ENCODE data around the gene DOCK3. TPM values are rescaled to one million over a fixed set of nuclear protein-coding genes. Genes with fewer than 3 reads are reported as not detected.

The DOCK3 gene
- total RNA-seq, 1 donor from 2014 or later = under 0.01 TPM

DNA sequence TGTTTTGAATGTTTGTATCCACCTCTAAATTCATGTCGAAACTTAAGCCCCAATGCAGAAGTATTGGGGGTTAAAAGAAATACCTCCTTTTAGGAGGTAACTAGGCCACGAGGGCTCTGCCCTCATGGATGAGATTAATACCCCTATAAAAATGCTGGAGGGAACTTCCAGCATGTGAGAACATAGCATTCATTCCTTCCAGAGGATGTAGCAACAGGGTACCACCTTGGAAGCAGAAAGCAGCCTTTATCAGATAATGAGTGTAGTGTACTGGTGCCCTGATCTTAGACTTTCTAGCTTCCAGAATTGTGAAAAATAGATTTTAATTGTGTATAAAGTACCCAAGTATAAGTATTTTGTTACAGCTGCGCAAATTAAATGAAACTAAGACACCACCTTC lies 356.9 kb downstream of the DOCK3 start:
- H3K36me3 ChIP-seq (ENCODE audit: control insufficient read depth, insufficient read depth, low read length) = no peaks in the 10 kb centered on the region
- FAIRE-seq = no peak
- H3K27me3 ChIP-seq (ENCODE audit: control insufficient read depth, insufficient read depth, low read length) = no peaks in the 10 kb centered on the region
- TF ChIP-seq, protein P1, sequence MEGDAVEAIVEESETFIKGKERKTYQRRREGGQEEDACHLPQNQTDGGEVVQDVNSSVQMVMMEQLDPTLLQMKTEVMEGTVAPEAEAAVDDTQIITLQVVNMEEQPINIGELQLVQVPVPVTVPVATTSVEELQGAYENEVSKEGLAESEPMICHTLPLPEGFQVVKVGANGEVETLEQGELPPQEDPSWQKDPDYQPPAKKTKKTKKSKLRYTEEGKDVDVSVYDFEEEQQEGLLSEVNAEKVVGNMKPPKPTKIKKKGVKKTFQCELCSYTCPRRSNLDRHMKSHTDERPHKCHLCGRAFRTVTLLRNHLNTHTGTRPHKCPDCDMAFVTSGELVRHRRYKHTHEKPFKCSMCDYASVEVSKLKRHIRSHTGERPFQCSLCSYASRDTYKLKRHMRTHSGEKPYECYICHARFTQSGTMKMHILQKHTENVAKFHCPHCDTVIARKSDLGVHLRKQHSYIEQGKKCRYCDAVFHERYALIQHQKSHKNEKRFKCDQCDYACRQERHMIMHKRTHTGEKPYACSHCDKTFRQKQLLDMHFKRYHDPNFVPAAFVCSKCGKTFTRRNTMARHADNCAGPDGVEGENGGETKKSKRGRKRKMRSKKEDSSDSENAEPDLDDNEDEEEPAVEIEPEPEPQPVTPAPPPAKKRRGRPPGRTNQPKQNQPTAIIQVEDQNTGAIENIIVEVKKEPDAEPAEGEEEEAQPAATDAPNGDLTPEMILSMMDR (IDR thresholded peaks at IDR 0.05; ENCODE audit: insufficient read depth, low read length, severe bottlenecking) = no peak
- H3K4me3 ChIP-seq (ENCODE audit: low read depth, low read length) = no peak overlapping the region
- DNase-seq (ENCODE audit: low read depth) = no peak

DNA sequence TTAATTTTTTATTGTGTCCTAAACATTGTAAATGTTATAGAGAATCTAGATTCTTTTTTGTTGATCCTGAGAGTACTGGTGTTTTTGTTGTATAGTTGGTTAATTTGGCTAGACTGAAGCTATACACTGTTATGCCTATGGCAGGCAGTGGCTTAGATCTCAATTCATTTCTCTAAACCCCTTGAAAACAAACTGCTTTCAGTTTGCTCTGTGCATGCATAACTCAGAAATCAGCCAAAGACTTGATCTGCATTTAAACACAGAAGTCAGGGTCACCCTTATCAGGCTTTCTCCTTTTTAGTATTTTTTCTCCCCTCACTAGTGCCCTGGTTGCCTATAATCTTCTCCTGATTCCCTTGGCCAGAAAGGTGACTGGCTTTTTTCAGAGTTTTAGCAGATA lies 360.9 kb downstream of the DOCK3 start:
- DNase-seq (ENCODE audit: low read depth) (no peak), FAIRE-seq (no peak)
- Histone ChIP-seq H3K27me3 (ENCODE audit: control insufficient read depth, insufficient read depth, low read length) (no peaks in the 10 kb centered on the region), H3K36me3 (ENCODE audit: control insufficient read depth, insufficient read depth, low read length) (no peaks in the 10 kb centered on the region), H3K4me3 (ENCODE audit: low read depth, low read length) (no peak overlapping the region)
- TF ChIP-seq, protein P1 (IDR thresholded peaks at IDR 0.05; ENCODE audit: insufficient read depth, low read length, severe bottlenecking) = no peak

DNA sequence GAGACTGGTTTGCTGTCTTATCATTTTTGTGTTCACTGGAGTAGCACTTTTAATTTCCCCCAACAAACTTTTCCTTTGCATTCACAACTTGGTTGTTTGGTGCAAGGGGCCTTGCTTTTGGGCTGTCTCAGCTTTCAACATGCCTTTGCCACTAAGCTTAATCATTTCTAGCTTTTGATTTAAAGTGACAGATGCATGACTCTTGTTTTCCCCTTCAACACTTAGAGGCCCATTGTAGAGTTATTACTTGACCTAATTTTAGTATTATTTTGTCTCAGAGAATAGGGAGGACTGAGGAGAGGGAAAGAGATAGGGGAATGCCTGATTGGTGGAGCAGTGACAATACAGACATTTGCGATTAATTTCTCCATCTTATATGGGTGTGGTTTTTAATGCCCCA lies 370.3 kb downstream of the DOCK3 start:
- TF ChIP-seq, protein P1 (IDR thresholded peaks at IDR 0.05; ENCODE audit: insufficient read depth, low read length, severe bottlenecking) = no peak
- no peak overlapping the region for H3K4me3 ChIP-seq (ENCODE audit: low read depth, low read length)
- no peak for DNase-seq (ENCODE audit: low read depth)
- FAIRE-seq = no peak
- no peaks in the 10 kb centered on the region for H3K27me3 ChIP-seq (ENCODE audit: control insufficient read depth, insufficient read depth, low read length)
- no peaks in the 10 kb centered on the region for H3K36me3 ChIP-seq (ENCODE audit: control insufficient read depth, insufficient read depth, low read length)

DNA sequence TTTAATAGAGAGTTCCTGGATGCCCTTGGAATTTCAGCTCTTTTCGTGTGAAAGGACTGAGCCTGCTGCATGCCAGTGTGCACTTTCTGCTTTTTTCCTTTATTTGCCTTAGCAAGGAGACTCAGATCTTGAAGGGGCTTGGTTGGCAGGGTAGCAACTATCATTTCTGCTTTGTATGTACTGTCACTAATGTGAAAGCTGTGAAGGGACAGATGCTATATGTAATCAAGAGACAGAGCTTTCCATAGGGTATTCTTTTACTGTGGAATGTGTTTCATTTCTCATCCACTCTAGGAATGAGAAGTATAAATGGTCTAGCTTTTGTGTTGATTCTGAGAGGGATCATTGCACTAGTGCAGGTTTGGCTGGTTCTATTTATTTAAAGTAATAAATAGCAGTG lies 377.8 kb downstream of the DOCK3 start:
- H3K27me3 ChIP-seq (ENCODE audit: control insufficient read depth, insufficient read depth, low read length) = no peaks in the 10 kb centered on the region
- TF ChIP-seq, protein P1 (IDR thresholded peaks at IDR 0.05; ENCODE audit: insufficient read depth, low read length, severe bottlenecking) = no peak
- DNase-seq (ENCODE audit: low read depth) = no peak
- H3K4me3 ChIP-seq (ENCODE audit: low read depth, low read length) = no peak overlapping the region
- H3K36me3 ChIP-seq (ENCODE audit: control insufficient read depth, insufficient read depth, low read length) = no peaks in the 10 kb centered on the region
- no peak for FAIRE-seq

DNA sequence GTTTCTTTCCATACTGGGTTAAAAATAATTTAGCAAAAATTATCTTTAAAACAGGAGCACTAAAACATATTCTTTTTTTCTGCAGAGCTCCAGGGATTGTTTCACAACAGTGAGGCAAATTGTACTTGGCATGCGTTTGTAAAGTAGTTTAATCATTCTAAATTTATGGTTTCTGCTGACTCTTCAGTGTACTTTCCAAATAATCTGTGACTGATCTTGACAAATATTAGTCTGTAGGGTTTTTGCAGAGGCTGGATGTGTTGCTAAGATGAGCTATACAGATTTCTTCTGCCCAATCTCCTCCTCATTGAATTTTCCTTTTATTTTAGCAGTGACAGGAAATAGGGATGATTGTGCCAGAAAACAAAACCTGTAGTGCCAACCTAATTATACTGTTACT lies 382.4 kb downstream of the DOCK3 start:
- H3K4me3 ChIP-seq (ENCODE audit: low read depth, low read length) = no peak overlapping the region
- FAIRE-seq = no peak
- TF ChIP-seq, protein P1 (IDR thresholded peaks at IDR 0.05; ENCODE audit: insufficient read depth, low read length, severe bottlenecking) = no peak
- H3K27me3 ChIP-seq (ENCODE audit: control insufficient read depth, insufficient read depth, low read length) = no peaks in the 10 kb centered on the region
- H3K36me3 ChIP-seq (ENCODE audit: control insufficient read depth, insufficient read depth, low read length) = no peaks in the 10 kb centered on the region
- no peak for DNase-seq (ENCODE audit: low read depth)

DNA sequence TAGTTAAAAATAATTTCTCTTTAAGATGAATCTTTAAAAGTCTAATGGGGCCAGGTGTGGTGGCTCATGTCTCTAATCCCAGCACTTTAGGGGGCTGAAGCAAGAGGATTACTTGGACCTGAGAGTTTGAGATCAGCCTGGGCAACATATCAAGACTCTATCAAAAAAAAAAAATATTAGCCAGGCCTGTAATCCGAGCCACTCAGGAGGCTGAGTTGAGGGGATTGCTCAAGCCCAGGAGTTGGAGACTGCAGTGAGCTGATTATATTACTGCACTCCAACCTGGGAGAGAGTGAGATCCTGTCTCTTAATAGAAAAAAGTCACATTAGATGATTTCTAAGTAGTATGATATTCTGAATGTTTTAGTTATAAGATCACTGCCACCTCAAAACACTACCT lies 388.3 kb downstream of the DOCK3 start:
- Histone ChIP-seq H3K4me3 (ENCODE audit: low read depth, low read length) (no peak overlapping the region), H3K36me3 (ENCODE audit: control insufficient read depth, insufficient read depth, low read length) (no peaks in the 10 kb centered on the region), H3K27me3 (ENCODE audit: control insufficient read depth, insufficient read depth, low read length) (no peaks in the 10 kb centered on the region)
- DNase-seq (ENCODE audit: low read depth) = no peak
- TF ChIP-seq, protein P1 (IDR thresholded peaks at IDR 0.05; ENCODE audit: insufficient read depth, low read length, severe bottlenecking) = no peak
- no peak for FAIRE-seq

Data from bronchial epithelial cell (primary cell).